ENCODE results near the gene SMG7.

The SMG7 gene

GRCh38 chr1:183562701-183563100 is 90.4 kb downstream of the SMG7 start:
- Histone ChIP-seq H3K27me3 (no peaks in the 10 kb centered on the region), H3K27ac (peak overlapping the region; percentile 100), H3K36me3 (peaks cover 100% of the 10 kb centered on the region), H3K4me3 (ENCODE audit: low read depth in 1 of 2, low read length in 1 of 2) (no peak overlapping the region), H3K4me1 (ENCODE audit: control insufficient read depth in 1 of 2, insufficient read depth in 1 of 2, low read depth in 1 of 2, low read length in 1 of 2) (peaks cover 29 to 30% of the 10 kb centered on the region in 2 experiments), H3K9me3 (peaks cover 17% of the 10 kb centered on the region)
- TF ChIP-seq, protein P1, sequence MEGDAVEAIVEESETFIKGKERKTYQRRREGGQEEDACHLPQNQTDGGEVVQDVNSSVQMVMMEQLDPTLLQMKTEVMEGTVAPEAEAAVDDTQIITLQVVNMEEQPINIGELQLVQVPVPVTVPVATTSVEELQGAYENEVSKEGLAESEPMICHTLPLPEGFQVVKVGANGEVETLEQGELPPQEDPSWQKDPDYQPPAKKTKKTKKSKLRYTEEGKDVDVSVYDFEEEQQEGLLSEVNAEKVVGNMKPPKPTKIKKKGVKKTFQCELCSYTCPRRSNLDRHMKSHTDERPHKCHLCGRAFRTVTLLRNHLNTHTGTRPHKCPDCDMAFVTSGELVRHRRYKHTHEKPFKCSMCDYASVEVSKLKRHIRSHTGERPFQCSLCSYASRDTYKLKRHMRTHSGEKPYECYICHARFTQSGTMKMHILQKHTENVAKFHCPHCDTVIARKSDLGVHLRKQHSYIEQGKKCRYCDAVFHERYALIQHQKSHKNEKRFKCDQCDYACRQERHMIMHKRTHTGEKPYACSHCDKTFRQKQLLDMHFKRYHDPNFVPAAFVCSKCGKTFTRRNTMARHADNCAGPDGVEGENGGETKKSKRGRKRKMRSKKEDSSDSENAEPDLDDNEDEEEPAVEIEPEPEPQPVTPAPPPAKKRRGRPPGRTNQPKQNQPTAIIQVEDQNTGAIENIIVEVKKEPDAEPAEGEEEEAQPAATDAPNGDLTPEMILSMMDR (IDR thresholded peaks at IDR 0.05): no peak

DNA sequence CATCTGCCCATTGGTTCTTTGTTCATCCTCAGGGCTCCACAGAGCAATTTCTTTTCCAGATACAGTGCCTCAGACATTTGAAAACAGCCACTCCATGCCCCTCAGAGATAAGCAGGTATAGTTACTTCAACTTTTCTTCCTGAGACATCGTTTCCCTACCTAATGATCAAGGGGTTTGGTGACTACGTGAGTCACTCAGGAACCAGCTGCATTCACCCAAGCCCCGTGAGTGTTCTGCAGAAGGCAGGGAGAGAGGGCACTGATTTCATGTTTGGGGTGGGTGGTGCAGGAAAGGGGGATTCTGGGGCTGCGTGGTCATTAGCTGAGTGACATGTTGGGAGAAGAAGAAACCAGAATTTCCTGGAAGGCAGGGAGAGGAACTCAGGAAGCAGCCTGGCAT is 93.0 kb downstream of the SMG7 start:
- TF ChIP-seq, protein P1 (IDR thresholded peaks at IDR 0.05): no peak
- H3K4me1 ChIP-seq (ENCODE audit: control insufficient read depth in 1 of 2, insufficient read depth in 1 of 2, low read depth in 1 of 2, low read length in 1 of 2): peaks cover 54 to 55% of the 10 kb centered on the region in 2 experiments
- no peaks in the 10 kb centered on the region for H3K27me3 ChIP-seq
- peaks cover 100% of the 10 kb centered on the region for H3K36me3 ChIP-seq
- H3K9me3 ChIP-seq: peaks cover 8% of the 10 kb centered on the region
- H3K4me3 ChIP-seq (ENCODE audit: low read depth in 1 of 2, low read length in 1 of 2): no peak overlapping the region
- peak overlapping the region; percentile 100 for H3K27ac ChIP-seq

DNA sequence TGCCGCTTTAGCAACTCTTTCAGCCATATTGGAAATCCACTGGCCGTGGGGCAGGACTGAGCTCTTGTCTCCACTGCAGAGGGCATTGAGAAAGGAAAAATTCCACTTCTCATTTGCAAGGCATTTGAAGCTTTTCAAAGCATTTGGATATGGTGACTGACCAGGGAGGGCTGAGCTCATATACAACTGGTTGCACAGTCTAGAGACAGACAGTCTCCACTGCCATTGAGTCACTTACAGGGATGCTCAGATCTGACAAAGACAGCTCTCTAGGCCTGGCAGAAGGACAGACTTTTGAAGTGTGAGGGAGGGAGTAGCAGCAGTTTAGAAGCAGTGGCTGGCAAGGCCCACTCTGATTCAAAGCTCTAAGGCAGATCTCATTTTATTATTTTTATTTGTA is 93.7 kb downstream of the SMG7 start:
- H3K27me3 ChIP-seq: no peaks in the 10 kb centered on the region

DNA sequence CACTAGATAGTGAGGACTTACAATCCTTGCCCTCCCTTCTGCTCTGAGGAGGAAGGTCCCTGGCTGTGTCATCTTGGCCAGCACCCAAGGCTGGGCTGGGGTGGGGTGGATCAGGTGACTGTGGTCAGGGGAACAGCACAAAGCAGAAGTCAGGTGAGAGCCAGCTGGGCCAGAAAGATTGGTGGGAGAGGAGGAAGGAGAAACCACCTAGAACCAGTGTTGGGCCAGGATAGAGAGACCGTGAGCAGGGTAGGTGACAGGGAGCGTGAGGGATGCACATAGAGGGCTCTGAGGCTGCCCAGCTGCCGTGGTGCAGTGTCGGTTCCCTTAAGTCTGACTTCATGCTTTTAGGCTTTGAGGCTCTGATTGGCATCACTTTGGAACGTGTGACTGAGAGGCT is 95.3 kb downstream of the SMG7 start:
- peak overlapping the region; percentile 46 to 59 for H3K4me3 ChIP-seq (ENCODE audit: low read depth in 1 of 2, low read length in 1 of 2)
- peaks cover 68 to 70% of the 10 kb centered on the region in 2 experiments for H3K4me1 ChIP-seq (ENCODE audit: control insufficient read depth in 1 of 2, insufficient read depth in 1 of 2, low read depth in 1 of 2, low read length in 1 of 2)
- H3K36me3 ChIP-seq: peaks cover 100% of the 10 kb centered on the region
- TF ChIP-seq, protein P1 (IDR thresholded peaks at IDR 0.05): peak; percentile 32
- H3K27me3 ChIP-seq: no peaks in the 10 kb centered on the region
- peaks cover 9% of the 10 kb centered on the region for H3K9me3 ChIP-seq
- peak overlapping the region; percentile 100 for H3K27ac ChIP-seq

More for the DNA sequence above, 93.7 kb downstream of the SMG7 start:
- TF ChIP-seq, protein P1 (IDR thresholded peaks at IDR 0.05): no peak
- Histone ChIP-seq H3K36me3 (peaks cover 100% of the 10 kb centered on the region), H3K4me3 (ENCODE audit: low read depth in 1 of 2, low read length in 1 of 2) (peak overlapping the region in 1 of 2 experiments; percentile 59), H3K4me1 (ENCODE audit: control insufficient read depth in 1 of 2, insufficient read depth in 1 of 2, low read depth in 1 of 2, low read length in 1 of 2) (peaks cover 61 to 62% of the 10 kb centered on the region in 2 experiments), H3K9me3 (peaks cover 9% of the 10 kb centered on the region), H3K27ac (peak overlapping the region; percentile 100)

GRCh38 chr1:183568176-183569021 is 96.1 kb downstream of the SMG7 start:
- TF ChIP-seq, protein P1 (IDR thresholded peaks at IDR 0.05): no peak
- Histone ChIP-seq H3K9me3 (peaks cover 9% of the 10 kb centered on the region), H3K4me1 (ENCODE audit: control insufficient read depth in 1 of 2, insufficient read depth in 1 of 2, low read depth in 1 of 2, low read length in 1 of 2) (peaks cover 70 to 76% of the 10 kb centered on the region in 2 experiments), H3K4me3 (ENCODE audit: low read depth in 1 of 2, low read length in 1 of 2) (peak overlapping the region; percentile 46 to 59), H3K27me3 (no peaks in the 10 kb centered on the region), H3K36me3 (peaks cover 100% of the 10 kb centered on the region), H3K27ac (peak overlapping the region; percentile 100)
